Measurements from ENCODE around the gene GMPR2.
"Not testable (repeated sequence)": the region's sequence is repeated elsewhere in the genome, so short reads cannot be mapped to it uniquely, and the experiment has no call there.

- TF ChIP-seq CTCF (conservative IDR thresholded peaks at IDR 0.05; ENCODE audit: low read depth, low read length); EZH2 (IDR thresholded peaks at IDR 0.05; ENCODE audit: borderline replicate concordance, low read depth, low read length, poor library complexity, severe bottlenecking): not testable (repeated sequence)
Measured at GRCh38 chr14:24222987-24223386, 9.7 kb upstream of the GMPR2 start.
